Thymus (tissue), 11 donors: ENCODE measurements around the gene SCD5. TPM values are rescaled to one million over a fixed set of nuclear protein-coding genes. Genes with fewer than 3 reads are reported as not detected.

ENCODE experiments used
- DNase-seq, 9 donors: peaks; one replicate each; pipeline ENCODE4 v3.0.0-alpha.2; 2013; ENCODE audit warnings: low spot score in 9 of 9, low read depth in 6 of 9, missing footprints in 1 of 9
- H3K27ac ChIP-seq, 2 donors: one replicate each; pipeline ENCODE4 v1.5.1; 2013; ENCODE audit warnings: control low read depth in 1 of 2, low read depth in 1 of 2, low read length in 1 of 2, mild to moderate bottlenecking in 1 of 2, moderate library complexity in 1 of 2
- H3K27me3 ChIP-seq, 2 donors: one replicate each; pipeline ENCODE4 v1.5.1; 2013; ENCODE audit warnings: low read length in 1 of 2; ENCODE audit not compliant: control insufficient read depth in 2 of 2, insufficient read depth in 1 of 2
- H3K36me3 ChIP-seq, 2 donors: one replicate each; pipeline ENCODE4 v1.5.1; 2013; ENCODE audit warnings: low read length in 1 of 2, mild to moderate bottlenecking in 1 of 2, moderate library complexity in 1 of 2; ENCODE audit not compliant: control insufficient read depth in 2 of 2, insufficient read depth in 2 of 2
- H3K4me1 ChIP-seq, 2 donors: one replicate each; pipeline ENCODE4 v1.5.1; 2013; ENCODE audit warnings: low read length in 2 of 2; ENCODE audit not compliant: control insufficient read depth in 2 of 2, insufficient read depth in 2 of 2
- H3K4me3 ChIP-seq, 2 donors: one replicate each; pipeline ENCODE4 v1.5.1; 2013; ENCODE audit warnings: low read length in 2 of 2, control low read depth in 1 of 2, mild to moderate bottlenecking in 1 of 2
- H3K9me3 ChIP-seq, 2 donors: one replicate each; pipeline ENCODE4 v1.5.1; 2013; ENCODE audit warnings: low read length in 1 of 2, mild to moderate bottlenecking in 1 of 2; ENCODE audit not compliant: control insufficient read depth in 2 of 2, insufficient read depth in 1 of 2
- WGBS: extraction: QIAGEN DNeasy Blood & Tissue Kit; methylation state at CpG from one replicate; pipeline ENCODE4 v1.1.7; 2013; 5-methylcytosine and 5-hydroxymethylcytosine counted together
- polyA plus RNA-seq: library from polyadenylated mRNA; stranded (reverse); fragments of 200-250 nt; gene quantifications from one replicate; pipeline ENCODE4 v1.2.3, GENCODE V29; 2013
- total RNA-seq: library from RNA; stranded (reverse); fragments of 120-200 nt; gene quantifications from one replicate; pipeline ENCODE4 v1.2.4, GENCODE V29; 2013
- donor health status: healthy.

Gene SCD5
- total and polyA plus RNA-seq, 2 donors = 6.5 to 20.1 TPM

DNA sequence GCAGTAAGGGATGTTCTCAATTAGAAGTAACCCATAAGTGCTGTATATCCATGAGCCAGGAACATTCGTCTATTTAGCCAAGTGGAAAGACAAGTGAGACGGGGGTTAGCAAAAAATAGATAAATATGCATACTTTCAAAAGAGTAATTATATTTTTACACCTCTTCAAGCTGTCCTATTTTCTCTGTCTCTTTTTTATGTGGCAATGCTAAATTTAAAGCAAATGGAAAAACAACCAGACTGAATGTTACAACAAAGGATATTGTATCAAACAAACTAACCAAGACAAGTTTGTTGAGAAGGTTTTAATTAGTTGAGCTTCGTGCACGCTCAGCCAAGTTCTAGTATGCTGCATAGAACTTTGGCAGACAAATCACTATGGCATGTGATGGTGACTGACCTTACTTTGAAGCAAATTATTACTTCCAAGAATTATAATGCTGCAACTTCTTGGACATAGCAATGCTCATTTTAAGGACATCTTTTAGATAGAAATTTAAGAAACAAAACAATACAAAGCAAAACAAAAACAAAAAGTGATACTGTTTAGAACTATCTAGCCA lies 175.4 kb downstream of the SCD5 start:
- no peak overlapping the region for H3K27ac ChIP-seq
- no peaks in the 10 kb centered on the region for H3K27me3 ChIP-seq
- no peaks in the 10 kb centered on the region for H3K9me3 ChIP-seq
- DNase-seq = no peak
- H3K4me1 ChIP-seq = no peaks in the 10 kb centered on the region
- H3K4me3 ChIP-seq = no peak overlapping the region
- no peaks in the 10 kb centered on the region for H3K36me3 ChIP-seq
- 91% methylated on average over 4 of the region's 4 CpGs for WGBS

DNA sequence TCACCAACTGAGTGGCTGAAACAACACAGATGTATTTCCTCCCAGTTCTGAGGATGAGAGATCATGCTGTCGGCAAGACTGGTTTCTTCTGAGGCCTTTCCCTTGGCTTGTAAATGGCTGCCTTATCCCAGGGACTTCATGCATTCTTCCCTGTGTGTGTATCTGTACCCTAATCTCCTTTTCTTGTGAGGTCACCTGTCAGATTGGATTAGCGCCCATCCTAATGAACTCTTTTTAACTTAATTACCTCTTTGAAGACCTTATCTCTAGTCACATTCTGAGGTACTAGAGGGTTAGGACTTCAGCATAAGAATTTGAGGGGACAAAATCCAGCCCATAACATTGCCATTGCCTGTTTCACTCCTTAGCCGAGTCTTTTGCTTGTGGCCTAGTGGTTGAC lies 177.3 kb downstream of the SCD5 start:
- no peaks in the 10 kb centered on the region for H3K36me3 ChIP-seq
- no peaks in the 10 kb centered on the region for H3K4me1 ChIP-seq
- DNase-seq = no peak
- no peak overlapping the region for H3K4me3 ChIP-seq
- H3K27me3 ChIP-seq = no peaks in the 10 kb centered on the region
- no peak overlapping the region for H3K27ac ChIP-seq
- no peaks in the 10 kb centered on the region for H3K9me3 ChIP-seq
- WGBS = over 99% methylated on average over 3 of the region's 3 CpGs

DNA sequence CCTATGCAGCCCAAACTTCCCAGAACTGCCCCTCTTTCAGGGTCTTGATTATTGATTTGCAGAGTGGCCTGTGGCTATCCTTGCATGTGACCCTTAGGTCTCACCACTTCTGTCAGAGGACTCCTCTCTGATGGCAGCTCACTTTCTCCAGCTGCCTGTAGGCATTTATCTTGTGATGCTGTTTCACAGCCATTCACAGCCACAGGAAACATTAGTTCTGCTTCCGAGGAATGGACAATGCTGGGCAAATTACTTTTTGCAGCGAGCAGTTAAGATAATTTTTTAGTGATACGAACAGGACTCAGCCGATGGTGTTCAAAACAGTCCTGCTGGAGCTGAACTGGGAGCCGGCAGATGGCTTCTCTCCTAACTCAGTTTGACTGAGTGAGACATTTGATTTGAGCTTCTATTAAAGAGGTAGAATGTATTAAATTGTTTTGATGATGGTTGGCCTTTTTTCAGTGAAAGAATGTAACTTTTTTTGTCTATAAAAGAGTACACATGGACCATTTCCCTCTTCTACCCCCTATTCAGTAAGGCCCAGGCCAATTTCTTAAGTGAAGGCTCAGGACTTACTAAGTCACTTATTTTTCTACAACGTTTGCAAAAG lies 178.4 kb downstream of the SCD5 start:
- Histone ChIP-seq H3K27me3 (no peaks in the 10 kb centered on the region), H3K4me1 (no peaks in the 10 kb centered on the region), H3K36me3 (no peaks in the 10 kb centered on the region), H3K9me3 (no peaks in the 10 kb centered on the region), H3K27ac (no peak overlapping the region), H3K4me3 (no peak overlapping the region)
- 85% methylated on average over 6 of the region's 6 CpGs for WGBS
- DNase-seq = no peak

DNA sequence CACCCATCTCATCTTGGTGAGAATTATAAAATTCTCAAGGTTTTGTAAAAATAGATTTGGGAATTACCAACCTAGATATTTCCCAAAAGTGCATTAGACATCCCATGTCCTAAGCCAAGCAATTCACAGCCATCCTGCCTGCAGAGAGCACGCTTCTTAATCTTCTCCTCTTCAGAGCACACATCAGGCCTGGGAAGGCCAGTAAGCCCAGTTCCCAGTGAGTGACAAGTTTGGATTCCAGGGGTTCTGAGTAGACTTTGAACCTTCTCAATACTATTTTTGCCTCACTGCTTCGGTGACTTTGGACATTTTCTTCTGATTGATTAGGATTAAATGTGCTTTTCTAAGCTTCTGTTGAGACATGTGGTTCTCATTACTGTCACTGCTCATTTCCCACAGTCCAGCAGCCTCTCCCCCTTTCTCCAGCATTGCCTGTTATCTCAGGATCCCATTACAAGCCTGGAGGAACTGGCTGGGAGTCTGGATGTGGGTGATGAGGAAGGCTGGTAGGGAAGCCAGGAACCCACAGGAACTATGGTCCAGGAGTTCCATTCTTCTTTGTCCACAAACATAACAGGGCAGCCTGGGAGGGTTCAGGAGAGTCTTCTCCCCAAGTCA lies 180.4 kb downstream of the SCD5 start:
- H3K4me1 ChIP-seq = no peaks in the 10 kb centered on the region
- 85% methylated on average over 2 of the region's 2 CpGs for WGBS

DNA sequence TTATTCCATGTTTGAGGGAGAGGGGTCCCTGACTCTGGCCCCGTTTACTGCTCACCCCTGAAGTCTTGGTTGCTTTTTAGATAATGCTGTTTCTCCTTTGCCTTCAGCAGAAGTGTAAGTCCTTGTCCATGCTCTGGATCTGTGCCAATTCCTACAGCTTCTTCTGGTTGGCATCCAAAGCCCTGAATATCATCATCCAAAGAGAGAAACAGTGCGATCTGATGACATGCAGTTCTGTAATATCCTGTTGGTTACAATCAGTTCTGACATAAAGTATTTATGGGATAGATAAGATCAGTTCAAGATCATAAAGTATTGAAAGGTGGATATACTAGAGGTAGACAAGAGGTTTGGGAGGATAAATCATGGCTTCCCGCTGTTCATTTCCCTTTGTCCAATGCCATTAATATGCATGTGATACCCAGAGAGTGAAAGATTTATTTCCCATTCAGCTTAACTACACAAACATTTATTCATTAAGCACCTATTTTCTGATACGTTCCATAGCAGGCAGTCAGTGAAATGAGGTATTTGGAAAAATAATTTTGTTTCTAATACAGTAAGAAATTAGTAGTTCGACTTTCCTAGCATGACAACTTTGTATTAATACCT lies 183.7 kb downstream of the SCD5 start:
- 96% methylated on average over 5 of the region's 5 CpGs for WGBS
- H3K4me3 ChIP-seq = no peak overlapping the region
- no peaks in the 10 kb centered on the region for H3K4me1 ChIP-seq
- H3K9me3 ChIP-seq = no peaks in the 10 kb centered on the region
- H3K36me3 ChIP-seq = no peaks in the 10 kb centered on the region
- no peak for DNase-seq
- no peaks in the 10 kb centered on the region for H3K27me3 ChIP-seq
- H3K27ac ChIP-seq = no peak overlapping the region

More for the DNA sequence above, 180.4 kb downstream of the SCD5 start:
- no peak overlapping the region for H3K4me3 ChIP-seq
- H3K9me3 ChIP-seq = no peaks in the 10 kb centered on the region
- no peak for DNase-seq
- H3K36me3 ChIP-seq = no peaks in the 10 kb centered on the region
- H3K27ac ChIP-seq = no peak overlapping the region
- H3K27me3 ChIP-seq = no peaks in the 10 kb centered on the region

DNA sequence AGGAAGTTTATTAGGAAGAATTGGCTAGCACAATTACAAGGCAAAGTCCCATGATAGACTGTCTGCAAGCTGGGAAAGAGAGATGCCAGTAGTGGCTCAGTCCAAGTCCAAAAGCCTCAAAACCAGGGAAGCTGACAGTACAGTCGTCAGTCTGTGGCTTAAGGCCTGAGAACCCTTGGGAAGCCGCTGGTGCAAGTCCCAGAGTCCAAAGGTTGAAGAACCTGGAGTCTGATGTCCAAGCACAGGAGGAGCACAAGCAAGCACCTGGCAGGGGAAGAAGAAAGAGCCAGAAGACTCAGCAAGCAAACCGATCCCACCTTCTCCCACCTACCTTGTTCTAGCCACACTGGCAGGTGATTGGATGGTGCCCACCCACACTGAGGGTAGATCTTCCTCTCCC lies 185.5 kb downstream of the SCD5 start:
- Histone ChIP-seq H3K4me1 (no peaks in the 10 kb centered on the region), H3K4me3 (no peak overlapping the region), H3K27me3 (no peaks in the 10 kb centered on the region), H3K36me3 (no peaks in the 10 kb centered on the region), H3K27ac (no peak overlapping the region), H3K9me3 (no peaks in the 10 kb centered on the region)
- 97% methylated on average over 3 of the region's 3 CpGs for WGBS
- DNase-seq = no peak

DNA sequence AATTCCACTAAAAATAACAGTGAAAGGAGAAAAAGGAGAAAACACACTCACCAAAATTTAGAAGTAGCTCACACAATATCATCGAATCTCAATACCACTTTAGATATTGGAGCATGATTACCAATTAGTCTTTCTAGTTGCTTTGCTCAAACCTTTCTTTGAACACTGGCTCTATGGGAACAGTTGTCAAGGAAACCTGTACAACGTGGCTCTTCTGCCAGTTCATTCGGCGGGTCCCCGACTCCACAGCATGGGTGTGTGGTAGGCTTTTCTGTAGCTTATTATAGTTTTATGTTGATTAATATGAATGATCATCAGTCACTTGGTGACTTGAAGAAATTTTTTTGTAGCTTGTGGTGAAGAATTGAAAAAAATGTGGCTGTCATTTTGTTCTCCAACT lies 186.6 kb downstream of the SCD5 start:
- Histone ChIP-seq H3K27me3 (no peaks in the 10 kb centered on the region), H3K9me3 (no peaks in the 10 kb centered on the region), H3K27ac (no peak overlapping the region), H3K4me1 (no peaks in the 10 kb centered on the region), H3K36me3 (no peaks in the 10 kb centered on the region), H3K4me3 (no peak overlapping the region)
- no peak for DNase-seq
- 96% methylated on average over 5 of the region's 5 CpGs for WGBS

DNA sequence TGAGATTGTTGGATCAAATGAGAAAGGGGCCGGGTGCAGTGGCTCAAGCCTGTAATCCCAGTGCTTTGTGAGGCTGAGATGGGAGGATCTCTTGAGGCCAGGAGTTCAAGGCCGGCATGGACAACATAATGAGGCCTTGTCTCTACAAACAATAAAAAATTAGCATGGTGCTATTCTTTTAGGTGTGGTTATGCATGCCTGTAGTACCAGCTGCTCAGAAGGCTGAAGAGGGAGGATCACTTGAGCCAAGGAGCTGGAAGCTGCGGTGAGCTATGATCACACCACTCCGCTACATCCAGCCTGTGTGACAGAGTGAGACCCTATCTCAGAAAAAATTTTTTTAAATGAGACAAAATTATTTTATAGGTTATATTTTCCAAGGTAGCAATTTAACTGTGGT lies 187.1 kb downstream of the SCD5 start:
- Histone ChIP-seq H3K4me1 (no peaks in the 10 kb centered on the region), H3K36me3 (no peaks in the 10 kb centered on the region), H3K4me3 (no peak overlapping the region), H3K27ac (no peak overlapping the region), H3K9me3 (no peaks in the 10 kb centered on the region), H3K27me3 (no peaks in the 10 kb centered on the region)
- 98% methylated on average over 4 of the region's 4 CpGs for WGBS
- no peak for DNase-seq

DNA sequence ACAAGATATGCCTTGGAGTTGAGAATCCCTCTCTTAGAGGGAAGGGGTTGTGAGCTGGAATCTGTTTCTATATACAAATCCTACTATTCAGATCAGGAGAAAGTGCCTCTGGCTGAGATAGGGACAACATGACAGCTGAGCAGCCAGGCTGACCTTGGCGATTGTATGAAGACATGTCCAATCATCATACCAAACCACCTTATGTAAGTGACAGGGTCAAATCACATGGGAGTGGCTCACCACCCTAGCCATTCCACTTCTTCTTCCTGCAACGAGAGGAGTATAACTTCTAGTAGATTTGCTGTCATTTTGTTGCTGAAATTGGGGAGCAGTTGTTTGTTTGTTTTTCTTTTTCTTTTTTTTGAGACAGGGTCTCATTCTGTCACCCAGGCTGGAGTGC lies 188.6 kb downstream of the SCD5 start:
- WGBS = 91% methylated on average over 2 of the region's 2 CpGs
- Histone ChIP-seq H3K36me3 (no peaks in the 10 kb centered on the region), H3K4me1 (no peaks in the 10 kb centered on the region), H3K4me3 (no peak overlapping the region), H3K27ac (no peak overlapping the region), H3K27me3 (no peaks in the 10 kb centered on the region), H3K9me3 (no peaks in the 10 kb centered on the region)
- no peak for DNase-seq
